Esophagus muscularis mucosa (tissue), 4 donors: ENCODE results near the gene OR13J1.

ENCODE experiments used
- CTCF ChIP-seq, 3 experiments: fragments of 200-600 bp in 2 of 3; fragments of 450-650 bp in 1 of 3; sonication (generic) in 2 of 3; IDR thresholded peaks; one replicate each; pipeline ENCODE4 v1.5.1; 2017 to 2019; ENCODE audit warnings: antibody characterized with exemption in 3 of 3, mild to moderate bottlenecking in 2 of 3, moderate library complexity in 1 of 3
- EP300 ChIP-seq: sonication (generic); formaldehyde crosslinking; IDR thresholded peaks from one replicate; pipeline ENCODE4 v1.6.1; 2017; ENCODE audit warnings: antibody characterized with exemption
- POLR2A ChIP-seq: fragments of 450-650 bp; IDR thresholded peaks from one replicate; pipeline ENCODE4 v1.6.1; 2017; ENCODE audit warnings: antibody characterized with exemption, moderate library complexity, mild to moderate bottlenecking, low read depth
- POLR2AphosphoS5 ChIP-seq, 2 donors: sonication (generic); formaldehyde crosslinking; IDR thresholded peaks; one replicate each; pipeline ENCODE4 v1.6.1; 2017; ENCODE audit warnings: antibody characterized with exemption in 2 of 2

GRCh38 chr9:35870351-35870923, at the start of gene OR13J1:
- TF ChIP-seq CTCF (IDR thresholded peaks at IDR 0.05) (no peak), POLR2A (no peak), POLR2AphosphoS5 (IDR thresholded peaks at IDR 0.05) (no peak), EP300 (no peak)
